ENCODE measurements around the gene PAN2. TPM values are rescaled to one million over a fixed set of nuclear protein-coding genes. Genes with fewer than 3 reads are reported as not detected.
"Not testable (repeated sequence)": the region's sequence is repeated elsewhere in the genome, so short reads cannot be mapped to it uniquely, and the experiment has no call there.

The PAN2 gene
- total RNA-seq, 1 donor = 10.5 TPM

DNA sequence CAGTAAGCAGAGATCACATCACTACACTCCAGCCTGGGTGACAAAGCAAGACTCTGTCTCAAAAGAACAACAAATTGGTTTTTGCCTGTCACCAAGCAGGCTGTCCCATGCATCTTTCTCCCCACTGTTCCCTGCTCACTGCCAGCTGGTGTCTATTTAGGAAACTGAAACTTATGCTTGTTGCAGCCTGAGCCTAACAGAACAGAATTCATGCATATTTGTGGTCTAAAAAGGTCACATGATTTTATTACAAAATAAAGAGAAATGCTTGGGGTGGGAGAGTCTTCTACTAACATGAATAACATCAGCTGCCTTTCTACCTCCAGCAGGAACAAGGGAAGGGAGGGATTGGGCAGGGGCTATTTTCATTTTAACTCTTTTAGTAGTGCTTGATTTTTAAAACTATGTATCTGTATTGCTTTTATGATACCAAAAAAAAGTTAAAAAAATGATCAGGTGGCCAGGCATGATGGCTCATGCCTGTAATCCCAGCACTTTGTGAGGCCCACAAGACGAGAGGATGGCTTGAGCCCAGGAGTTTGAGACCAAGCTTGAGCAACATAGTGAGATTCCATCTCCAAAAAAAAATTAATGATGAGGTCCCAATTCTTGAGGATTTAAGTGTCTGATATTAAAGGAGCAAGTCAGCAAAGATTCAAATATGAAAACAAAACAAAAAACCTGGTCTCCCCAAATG lies 25.2 kb upstream of the PAN2 start:
- H3K9me3 ChIP-seq (ENCODE audit: low read depth, low read length) = no peaks in the 10 kb centered on the region
- no peak for TF ChIP-seq CTCF (IDR thresholded peaks at IDR 0.05; ENCODE audit: extremely low read depth, low read depth, low read length)
- peaks cover 22% of the 10 kb centered on the region for H4K20me1 ChIP-seq (ENCODE audit: insufficient read depth, low read length)
- DNase-seq (ENCODE audit: insufficient read length, low spot score, missing footprints) = peak; percentile 54
- H3K36me3 ChIP-seq (ENCODE audit: insufficient read depth, low read length) = peaks cover 27% of the 10 kb centered on the region
- peak overlapping the region; percentile 89 for H3K27ac ChIP-seq (ENCODE audit: low read depth, low read length)
- peaks cover 53% of the 10 kb centered on the region for H3K79me2 ChIP-seq (ENCODE audit: insufficient read depth, low read length)
- H3K4me3 ChIP-seq (ENCODE audit: insufficient read depth, low read length) = peak overlapping the region; percentile 96
- H3K27me3 ChIP-seq (ENCODE audit: insufficient read depth, low read length) = no peaks in the 10 kb centered on the region
- no peak overlapping the region for H2AFZ ChIP-seq (ENCODE audit: low read length)
- H3K4me1 ChIP-seq (ENCODE audit: insufficient read depth, low read length) = peaks cover 16% of the 10 kb centered on the region
- peak overlapping the region; percentile 82 for H3K4me2 ChIP-seq (ENCODE audit: insufficient read depth, low read length)

DNA sequence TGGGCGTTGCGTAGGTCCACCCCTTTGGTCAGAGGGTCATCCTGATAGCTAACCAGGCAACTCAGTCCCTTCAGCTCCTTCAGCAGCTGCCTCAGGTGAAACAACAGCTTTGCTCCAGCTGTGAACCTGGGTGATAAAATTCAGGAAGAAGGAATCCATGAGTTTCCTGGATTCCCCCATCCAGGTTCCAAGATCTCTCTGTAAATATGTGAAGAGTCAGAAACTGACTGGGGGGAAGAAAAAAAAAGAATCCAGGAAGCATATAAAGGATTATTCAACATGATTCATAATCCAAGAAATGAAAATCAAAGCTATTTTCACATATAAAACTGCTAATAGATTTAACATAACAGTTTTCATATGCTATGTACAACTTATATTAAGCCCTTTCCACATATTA lies 17.5 kb upstream of the PAN2 start:
- Histone ChIP-seq H4K20me1 (ENCODE audit: insufficient read depth, low read length) (peaks cover 15% of the 10 kb centered on the region), H3K27ac (ENCODE audit: low read depth, low read length) (no peak overlapping the region), H3K9me3 (ENCODE audit: low read depth, low read length) (no peaks in the 10 kb centered on the region), H2AFZ (ENCODE audit: low read length) (no peak overlapping the region), H3K36me3 (ENCODE audit: insufficient read depth, low read length) (peaks cover 90% of the 10 kb centered on the region), H3K4me2 (ENCODE audit: insufficient read depth, low read length) (no peak overlapping the region), H3K4me3 (ENCODE audit: insufficient read depth, low read length) (no peak overlapping the region), H3K79me2 (ENCODE audit: insufficient read depth, low read length) (peaks cover 22% of the 10 kb centered on the region), H3K27me3 (ENCODE audit: insufficient read depth, low read length) (no peaks in the 10 kb centered on the region), H3K4me1 (ENCODE audit: insufficient read depth, low read length) (no peaks in the 10 kb centered on the region)
- DNase-seq (ENCODE audit: insufficient read length, low spot score, missing footprints) = peak; percentile 13
- TF ChIP-seq CTCF (IDR thresholded peaks at IDR 0.05; ENCODE audit: extremely low read depth, low read depth, low read length) = no peak

DNA sequence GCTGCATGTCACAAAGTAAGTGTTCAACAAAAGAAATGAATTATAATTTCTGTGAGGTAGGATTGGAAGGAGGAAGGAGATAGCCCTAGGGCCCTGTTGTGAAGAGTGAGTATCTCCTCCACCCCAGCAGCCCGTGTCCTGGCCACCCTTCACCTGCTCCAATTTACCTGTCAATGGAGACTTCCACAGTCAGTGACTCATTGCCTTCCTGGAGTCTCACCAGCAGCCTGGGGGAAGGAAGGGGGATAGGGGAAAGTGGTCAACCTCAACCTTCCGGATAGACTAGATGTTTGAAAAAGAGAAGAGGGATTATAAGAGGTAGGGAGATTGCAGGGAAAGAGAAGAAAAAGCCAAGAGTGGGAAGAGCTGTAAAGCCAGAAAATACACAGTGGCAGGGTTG lies 16.9 kb upstream of the PAN2 start:
- Histone ChIP-seq H4K20me1 (ENCODE audit: insufficient read depth, low read length) (peaks cover 9% of the 10 kb centered on the region), H3K27me3 (ENCODE audit: insufficient read depth, low read length) (no peaks in the 10 kb centered on the region), H3K4me1 (ENCODE audit: insufficient read depth, low read length) (no peaks in the 10 kb centered on the region), H3K4me3 (ENCODE audit: insufficient read depth, low read length) (no peak overlapping the region), H3K27ac (ENCODE audit: low read depth, low read length) (no peak overlapping the region), H2AFZ (ENCODE audit: low read length) (no peak overlapping the region), H3K4me2 (ENCODE audit: insufficient read depth, low read length) (no peak overlapping the region), H3K9me3 (ENCODE audit: low read depth, low read length) (no peaks in the 10 kb centered on the region), H3K36me3 (ENCODE audit: insufficient read depth, low read length) (peaks cover 90% of the 10 kb centered on the region), H3K79me2 (ENCODE audit: insufficient read depth, low read length) (peaks cover 15% of the 10 kb centered on the region)
- no peak for DNase-seq (ENCODE audit: insufficient read length, low spot score, missing footprints)
- TF ChIP-seq CTCF (IDR thresholded peaks at IDR 0.05; ENCODE audit: extremely low read depth, low read depth, low read length) = no peak

GRCh38 chr12:56348776-56349175 lies 15.0 kb upstream of the PAN2 start:
- Histone ChIP-seq H4K20me1 (ENCODE audit: insufficient read depth, low read length) (peaks cover 3% of the 10 kb centered on the region), H3K4me1 (ENCODE audit: insufficient read depth, low read length) (no peaks in the 10 kb centered on the region), H3K9me3 (ENCODE audit: low read depth, low read length) (no peaks in the 10 kb centered on the region), H3K4me3 (ENCODE audit: insufficient read depth, low read length) (no peak overlapping the region), H2AFZ (ENCODE audit: low read length) (no peak overlapping the region), H3K27ac (ENCODE audit: low read depth, low read length) (no peak overlapping the region), H3K36me3 (ENCODE audit: insufficient read depth, low read length) (peaks cover 82% of the 10 kb centered on the region), H3K79me2 (ENCODE audit: insufficient read depth, low read length) (no peaks in the 10 kb centered on the region), H3K27me3 (ENCODE audit: insufficient read depth, low read length) (no peaks in the 10 kb centered on the region), H3K4me2 (ENCODE audit: insufficient read depth, low read length) (no peak overlapping the region)
- no peak for TF ChIP-seq CTCF (IDR thresholded peaks at IDR 0.05; ENCODE audit: extremely low read depth, low read depth, low read length)
- no peak for DNase-seq (ENCODE audit: insufficient read length, low spot score, missing footprints)

- not testable (repeated sequence) for DNase-seq (ENCODE audit: insufficient read length, low spot score, missing footprints); H3K27me3 ChIP-seq (ENCODE audit: insufficient read depth, low read length); H2AFZ ChIP-seq (ENCODE audit: low read length); H4K20me1 ChIP-seq (ENCODE audit: insufficient read depth, low read length); H3K4me1 ChIP-seq (ENCODE audit: insufficient read depth, low read length); H3K9me3 ChIP-seq (ENCODE audit: low read depth, low read length); H3K4me3 ChIP-seq (ENCODE audit: insufficient read depth, low read length); H3K79me2 ChIP-seq (ENCODE audit: insufficient read depth, low read length); H3K27ac ChIP-seq (ENCODE audit: low read depth, low read length); H3K4me2 ChIP-seq (ENCODE audit: insufficient read depth, low read length)
- peaks cover 83% of the 10 kb centered on the region for H3K36me3 ChIP-seq (ENCODE audit: insufficient read depth, low read length)
These were observed 13.5 kb upstream of the PAN2 start for GRCh38 chr12:56347255-56347654.

Data from osteoblast (primary cell).